ENCODE results near the gene MCHR1. TPM values are rescaled to one million over a fixed set of nuclear protein-coding genes. Genes with fewer than 3 reads are reported as not detected.
"Not testable (repeated sequence)": the region's sequence is repeated elsewhere in the genome, so short reads cannot be mapped to it uniquely, and the experiment has no call there.

The MCHR1 gene
- total RNA-seq, 1 experiment from 2014 or later: not detected

DNA sequence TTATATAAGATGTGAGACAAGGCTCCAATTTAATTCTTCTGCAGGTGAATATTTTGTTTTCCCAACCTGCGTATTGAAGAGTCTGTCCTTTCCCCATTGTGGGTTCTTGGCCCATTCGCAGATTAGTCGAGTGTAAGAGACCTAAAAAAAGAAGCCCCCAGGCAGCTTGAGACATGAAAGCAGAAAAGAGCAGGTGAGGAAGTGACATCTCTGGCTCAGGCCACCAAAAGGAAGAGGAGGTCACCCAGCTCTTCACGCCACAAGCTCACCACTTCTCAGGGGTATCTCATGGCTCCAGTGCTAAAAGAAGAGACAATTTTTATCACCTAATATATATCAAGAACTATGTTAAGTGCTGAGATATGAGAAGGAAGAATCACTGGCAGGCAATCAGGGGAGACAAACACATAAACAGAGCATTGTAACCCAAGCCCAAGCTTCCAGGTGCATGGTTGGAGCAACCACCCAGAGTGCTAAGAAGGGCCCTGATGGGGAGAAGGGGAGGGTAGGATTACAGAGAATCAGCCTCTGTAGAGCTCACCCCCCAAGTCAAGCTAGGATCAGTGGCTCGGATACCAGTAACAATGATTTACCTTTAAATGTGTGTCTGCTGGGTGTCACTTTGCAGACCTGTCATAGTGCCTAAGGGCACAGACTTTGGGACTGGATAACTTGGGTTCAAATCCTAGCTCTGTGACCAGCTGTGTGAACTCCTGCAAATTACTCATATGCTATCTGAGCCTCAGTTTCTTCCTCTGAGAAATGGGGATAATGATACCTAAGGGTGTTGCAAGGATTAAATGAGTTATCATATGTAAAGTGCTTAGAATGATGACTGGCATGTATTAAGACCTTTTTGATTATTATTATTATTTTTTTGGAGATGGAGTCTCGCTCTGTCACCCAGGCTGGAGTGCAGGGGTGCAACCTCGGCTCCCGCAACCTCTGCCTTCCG lies 39.2 kb downstream of the MCHR1 start:
- DNase-seq (ENCODE audit: low spot score): no peak
- H3K4me1 ChIP-seq (ENCODE audit: insufficient read depth, low read length, poor library complexity, severe bottlenecking): peaks cover 24% of the 10 kb centered on the region
- H3K27me3 ChIP-seq (replicated peaks; ENCODE audit: insufficient read depth, low read depth, low read length, poor library complexity): no peaks in the 10 kb centered on the region
- BruUV-seq (replicated peaks): no TSS peak
- no peak for TF ChIP-seq EZH2 (IDR thresholded peaks at IDR 0.05; ENCODE audit: borderline replicate concordance, low read depth, low read length, poor library complexity, severe bottlenecking)
- TF ChIP-seq, protein P1, sequence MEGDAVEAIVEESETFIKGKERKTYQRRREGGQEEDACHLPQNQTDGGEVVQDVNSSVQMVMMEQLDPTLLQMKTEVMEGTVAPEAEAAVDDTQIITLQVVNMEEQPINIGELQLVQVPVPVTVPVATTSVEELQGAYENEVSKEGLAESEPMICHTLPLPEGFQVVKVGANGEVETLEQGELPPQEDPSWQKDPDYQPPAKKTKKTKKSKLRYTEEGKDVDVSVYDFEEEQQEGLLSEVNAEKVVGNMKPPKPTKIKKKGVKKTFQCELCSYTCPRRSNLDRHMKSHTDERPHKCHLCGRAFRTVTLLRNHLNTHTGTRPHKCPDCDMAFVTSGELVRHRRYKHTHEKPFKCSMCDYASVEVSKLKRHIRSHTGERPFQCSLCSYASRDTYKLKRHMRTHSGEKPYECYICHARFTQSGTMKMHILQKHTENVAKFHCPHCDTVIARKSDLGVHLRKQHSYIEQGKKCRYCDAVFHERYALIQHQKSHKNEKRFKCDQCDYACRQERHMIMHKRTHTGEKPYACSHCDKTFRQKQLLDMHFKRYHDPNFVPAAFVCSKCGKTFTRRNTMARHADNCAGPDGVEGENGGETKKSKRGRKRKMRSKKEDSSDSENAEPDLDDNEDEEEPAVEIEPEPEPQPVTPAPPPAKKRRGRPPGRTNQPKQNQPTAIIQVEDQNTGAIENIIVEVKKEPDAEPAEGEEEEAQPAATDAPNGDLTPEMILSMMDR (conservative IDR thresholded peaks at IDR 0.05; ENCODE audit: low read depth, low read length): no peak
- H3K4me3 ChIP-seq (ENCODE audit: low read depth, low read length, poor library complexity, severe bottlenecking): no peak overlapping the region
- H3K9me3 ChIP-seq (ENCODE audit: low read depth, low read length, poor library complexity, severe bottlenecking): no peaks in the 10 kb centered on the region
- CTCF ChIA-PET: interaction anchor here (0.6 kb wide), 1 partner anchor 19 kb away, joined by 3 read pairs; no protein-coding TSS in a partner anchor
- no peaks in the 10 kb centered on the region for H3K36me3 ChIP-seq (ENCODE audit: insufficient read depth, low read length, poor library complexity, severe bottlenecking)
- POLR2A ChIA-PET (ENCODE audit: low non-redundant PET): interaction anchor here (0.5 kb wide), 1 partner anchor 280 kb away, joined by 5 read pairs; no protein-coding TSS in a partner anchor
- no peak overlapping the region for H3K27ac ChIP-seq (ENCODE audit: low read depth, low read length, poor library complexity, severe bottlenecking)
- intact Hi-C loops (cut with micrococcal nuclease; ENCODE audit: unreplicated experiment): no loop called here

DNA sequence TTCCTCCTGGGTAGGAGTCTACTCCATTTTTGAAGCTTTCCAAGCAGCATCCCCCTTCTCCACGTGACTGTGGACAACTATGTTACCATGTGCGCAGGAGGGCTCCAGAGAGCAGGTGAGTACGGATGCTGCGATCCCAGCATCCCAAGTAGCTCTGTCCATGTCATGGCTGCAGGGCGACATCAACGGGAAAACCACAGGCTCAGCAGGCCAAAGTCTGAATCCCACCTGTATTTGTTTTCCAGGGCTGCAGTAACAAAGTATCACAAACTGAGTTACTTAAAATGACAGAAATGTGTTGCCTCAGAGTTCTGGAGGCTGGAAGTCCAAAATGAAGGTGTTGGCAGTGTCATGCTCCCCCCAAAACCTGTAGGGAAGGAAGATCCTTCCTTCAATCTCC lies 40.3 kb downstream of the MCHR1 start:
- H3K36me3 ChIP-seq (ENCODE audit: insufficient read depth, low read length, poor library complexity, severe bottlenecking): no peaks in the 10 kb centered on the region
- no peaks in the 10 kb centered on the region for H3K27me3 ChIP-seq (replicated peaks; ENCODE audit: insufficient read depth, low read depth, low read length, poor library complexity)
- intact Hi-C loops (cut with micrococcal nuclease; ENCODE audit: unreplicated experiment): no loop called here
- H3K4me1 ChIP-seq (ENCODE audit: insufficient read depth, low read length, poor library complexity, severe bottlenecking): peaks cover 17% of the 10 kb centered on the region
- H3K27ac ChIP-seq (ENCODE audit: low read depth, low read length, poor library complexity, severe bottlenecking): no peak overlapping the region
- ChIA-PET POLR2A (ENCODE audit: low non-redundant PET) (interaction anchor here (0.7 kb wide), 1 partner anchor 1892 kb away, joined by 14 read pairs; no protein-coding TSS in a partner anchor), CTCF (no interaction called here)
- no peaks in the 10 kb centered on the region for H3K9me3 ChIP-seq (ENCODE audit: low read depth, low read length, poor library complexity, severe bottlenecking)
- BruUV-seq (replicated peaks): no TSS peak
- H3K4me3 ChIP-seq (ENCODE audit: low read depth, low read length, poor library complexity, severe bottlenecking): no peak overlapping the region
- TF ChIP-seq, protein P1 (conservative IDR thresholded peaks at IDR 0.05; ENCODE audit: low read depth, low read length): no peak
- TF ChIP-seq EZH2 (IDR thresholded peaks at IDR 0.05; ENCODE audit: borderline replicate concordance, low read depth, low read length, poor library complexity, severe bottlenecking): no peak
- no peak for DNase-seq (ENCODE audit: low spot score)

DNA sequence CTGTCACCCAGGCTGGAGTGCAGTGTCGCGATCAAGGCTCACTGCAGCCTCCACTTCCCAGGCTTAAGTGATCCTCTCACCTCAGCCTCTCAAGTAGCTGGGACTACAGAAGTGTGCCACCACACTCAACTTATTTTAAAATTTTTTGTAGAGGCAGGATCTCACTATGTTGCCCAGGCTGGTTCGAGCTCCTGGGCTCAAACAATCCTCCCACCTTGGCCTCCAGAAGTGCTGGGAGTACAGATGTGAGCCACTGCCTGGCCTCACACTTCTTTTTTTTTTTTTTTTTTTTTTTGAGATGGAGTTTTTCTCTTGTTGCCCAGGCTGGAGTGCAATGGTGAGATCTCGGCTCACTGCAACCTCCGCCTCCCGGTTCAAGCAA lies 40.9 kb downstream of the MCHR1 start:
- H3K27ac ChIP-seq (ENCODE audit: low read depth, low read length, poor library complexity, severe bottlenecking); H3K36me3 ChIP-seq (ENCODE audit: insufficient read depth, low read length, poor library complexity, severe bottlenecking); CTCF ChIA-PET; intact Hi-C loops (cut with micrococcal nuclease; ENCODE audit: unreplicated experiment); H3K4me3 ChIP-seq (ENCODE audit: low read depth, low read length, poor library complexity, severe bottlenecking); H3K9me3 ChIP-seq (ENCODE audit: low read depth, low read length, poor library complexity, severe bottlenecking); BruUV-seq (replicated peaks); H3K27me3 ChIP-seq (replicated peaks; ENCODE audit: insufficient read depth, low read depth, low read length, poor library complexity); DNase-seq (ENCODE audit: low spot score): not testable (repeated sequence)
- POLR2A ChIA-PET (ENCODE audit: low non-redundant PET): interaction anchor here (0.7 kb wide), 1 partner anchor 1892 kb away, joined by 14 read pairs; no protein-coding TSS in a partner anchor
- peaks cover 12% of the 10 kb centered on the region for H3K4me1 ChIP-seq (ENCODE audit: insufficient read depth, low read length, poor library complexity, severe bottlenecking)
